Right lobe of liver (tissue), 4 donors: ENCODE results near the gene CYP2U1.

Experiments used
- POLR2A ChIP-seq: fragments of 450-650 bp; IDR thresholded peaks from one replicate; pipeline ENCODE4 v1.6.1; 2017; ENCODE audit warnings: antibody characterized with exemption, mild to moderate bottlenecking
- TF ChIP-seq, protein P1 (sequence below), 4 donors: fragments of 200-600 bp in 3 of 4; fragments of 450-650 bp in 1 of 4; IDR thresholded peaks; one replicate each; pipeline versions ENCODE4 v1.5.1 to v1.8.0; 2016 to 2022; ENCODE audit warnings: antibody characterized with exemption in 4 of 4, mild to moderate bottlenecking in 2 of 4
- donor health status: DM: no; HTN: no; CAD: no.
- donor health status: DM: no; HTN: no; CAD: no.
- donor health status: DM: no; HTN: yes; CAD: no.

- TF ChIP-seq, protein P1, sequence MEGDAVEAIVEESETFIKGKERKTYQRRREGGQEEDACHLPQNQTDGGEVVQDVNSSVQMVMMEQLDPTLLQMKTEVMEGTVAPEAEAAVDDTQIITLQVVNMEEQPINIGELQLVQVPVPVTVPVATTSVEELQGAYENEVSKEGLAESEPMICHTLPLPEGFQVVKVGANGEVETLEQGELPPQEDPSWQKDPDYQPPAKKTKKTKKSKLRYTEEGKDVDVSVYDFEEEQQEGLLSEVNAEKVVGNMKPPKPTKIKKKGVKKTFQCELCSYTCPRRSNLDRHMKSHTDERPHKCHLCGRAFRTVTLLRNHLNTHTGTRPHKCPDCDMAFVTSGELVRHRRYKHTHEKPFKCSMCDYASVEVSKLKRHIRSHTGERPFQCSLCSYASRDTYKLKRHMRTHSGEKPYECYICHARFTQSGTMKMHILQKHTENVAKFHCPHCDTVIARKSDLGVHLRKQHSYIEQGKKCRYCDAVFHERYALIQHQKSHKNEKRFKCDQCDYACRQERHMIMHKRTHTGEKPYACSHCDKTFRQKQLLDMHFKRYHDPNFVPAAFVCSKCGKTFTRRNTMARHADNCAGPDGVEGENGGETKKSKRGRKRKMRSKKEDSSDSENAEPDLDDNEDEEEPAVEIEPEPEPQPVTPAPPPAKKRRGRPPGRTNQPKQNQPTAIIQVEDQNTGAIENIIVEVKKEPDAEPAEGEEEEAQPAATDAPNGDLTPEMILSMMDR (IDR thresholded peaks at IDR 0.05) = no peak
- no peak for TF ChIP-seq POLR2A
Observed at GRCh38 chr4:107950746-107951540, 19.6 kb downstream of the CYP2U1 start.
